Large intestine (tissue), 3 donors: Measurements from ENCODE around the gene HGS. TPM values are rescaled to one million over a fixed set of nuclear protein-coding genes. Genes with fewer than 3 reads are reported as not detected.
"Not testable (repeated sequence)": the region's sequence is repeated elsewhere in the genome, so short reads cannot be mapped to it uniquely, and the experiment has no call there.

Experiments
- DNase-seq, 2 donors: peaks; one replicate each; pipeline versions ENCODE4 v3.0.0 to v3.0.0-alpha.2; 2013
- H3K27ac ChIP-seq: one replicate; pipeline ENCODE4 v1.5.1; 2013; ENCODE audit warnings: low read length
- H3K27me3 ChIP-seq: 2 replicates; pipeline ENCODE4 v1.6.1; 2013; ENCODE audit warnings: low read length; ENCODE audit not compliant: control insufficient read depth, insufficient read depth
- H3K36me3 ChIP-seq: 2 replicates; pipeline ENCODE4 v1.6.1; 2013; ENCODE audit warnings: low read length; ENCODE audit not compliant: control insufficient read depth, insufficient read depth
- H3K4me1 ChIP-seq: one replicate; pipeline ENCODE4 v1.6.1; 2013; ENCODE audit warnings: low read length; ENCODE audit not compliant: control insufficient read depth, insufficient read depth
- H3K4me3 ChIP-seq: one replicate; pipeline ENCODE4 v1.5.1; 2013; ENCODE audit warnings: low read length
- H3K9me3 ChIP-seq: one replicate; pipeline ENCODE4 v1.6.1; 2013; ENCODE audit warnings: mild to moderate bottlenecking, low read depth, low read length, moderate library complexity; ENCODE audit not compliant: control insufficient read depth
- WGBS: methylation state at CpG from one replicate; pipeline ENCODE4 v1.1.5; 2013; ENCODE audit warnings: low lambda C conversion rate; ENCODE audit not compliant: insufficient coverage; 5-methylcytosine and 5-hydroxymethylcytosine counted together
- polyA plus RNA-seq: library from polyadenylated mRNA; unstranded; fragments of 120-200 nt; gene quantifications from one replicate; pipeline ENCODE4 v1.2.1, GENCODE V29; 2013

HGS gene
- polyA plus RNA-seq, 1 donor, result 84.8 TPM

DNA sequence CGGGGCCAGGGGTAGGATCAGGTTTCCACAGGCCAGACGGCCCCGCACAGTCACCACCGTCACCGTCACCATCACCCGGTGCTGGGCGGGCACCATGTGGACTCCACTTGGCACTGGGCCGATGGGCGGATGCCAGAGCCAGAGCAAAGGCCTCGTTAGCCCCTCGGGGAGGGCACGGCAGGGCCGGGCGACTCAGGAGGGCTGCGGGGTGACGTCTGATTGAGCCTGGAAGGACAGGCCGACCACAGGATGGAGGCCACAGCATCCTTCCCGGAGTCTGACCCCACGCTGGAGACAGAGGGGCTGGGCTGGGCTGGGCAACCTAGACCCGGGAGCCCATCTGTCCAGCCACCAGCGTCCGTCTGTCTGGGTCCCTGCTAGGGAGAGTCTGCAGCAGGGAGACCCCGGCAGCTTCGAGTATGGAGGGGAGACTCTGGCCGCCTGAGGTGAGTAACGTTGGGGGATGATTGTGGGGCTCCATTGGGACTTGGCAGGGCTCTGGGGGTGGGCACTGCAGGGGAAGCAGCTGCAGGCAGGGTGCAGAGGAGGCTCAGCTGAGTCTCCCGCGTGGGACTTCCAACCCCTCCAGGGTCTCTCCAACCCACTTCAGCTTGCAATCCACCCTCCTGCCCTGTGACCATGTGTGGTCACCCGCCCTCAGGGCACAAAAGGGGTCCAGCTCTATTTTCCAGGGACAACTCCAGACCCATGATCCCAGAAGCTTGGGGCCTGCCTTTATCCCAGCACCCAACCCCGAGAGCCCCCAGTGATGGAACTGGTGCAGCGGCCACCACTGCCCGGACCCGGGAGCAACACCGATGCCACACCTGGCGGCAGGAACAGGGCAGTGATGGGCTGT, 50.8 kb downstream of the HGS start:
- no peak overlapping the region for H3K4me3 ChIP-seq
- H3K9me3 ChIP-seq, result no peaks in the 10 kb centered on the region
- WGBS, result no CpG with 5 or more reads among the region's 35 CpGs
- peaks cover 16% of the 10 kb centered on the region for H3K27me3 ChIP-seq
- no peak for DNase-seq
- no peak overlapping the region for H3K27ac ChIP-seq
- no peaks in the 10 kb centered on the region for H3K36me3 ChIP-seq
- H3K4me1 ChIP-seq, result peaks cover 9% of the 10 kb centered on the region

DNA sequence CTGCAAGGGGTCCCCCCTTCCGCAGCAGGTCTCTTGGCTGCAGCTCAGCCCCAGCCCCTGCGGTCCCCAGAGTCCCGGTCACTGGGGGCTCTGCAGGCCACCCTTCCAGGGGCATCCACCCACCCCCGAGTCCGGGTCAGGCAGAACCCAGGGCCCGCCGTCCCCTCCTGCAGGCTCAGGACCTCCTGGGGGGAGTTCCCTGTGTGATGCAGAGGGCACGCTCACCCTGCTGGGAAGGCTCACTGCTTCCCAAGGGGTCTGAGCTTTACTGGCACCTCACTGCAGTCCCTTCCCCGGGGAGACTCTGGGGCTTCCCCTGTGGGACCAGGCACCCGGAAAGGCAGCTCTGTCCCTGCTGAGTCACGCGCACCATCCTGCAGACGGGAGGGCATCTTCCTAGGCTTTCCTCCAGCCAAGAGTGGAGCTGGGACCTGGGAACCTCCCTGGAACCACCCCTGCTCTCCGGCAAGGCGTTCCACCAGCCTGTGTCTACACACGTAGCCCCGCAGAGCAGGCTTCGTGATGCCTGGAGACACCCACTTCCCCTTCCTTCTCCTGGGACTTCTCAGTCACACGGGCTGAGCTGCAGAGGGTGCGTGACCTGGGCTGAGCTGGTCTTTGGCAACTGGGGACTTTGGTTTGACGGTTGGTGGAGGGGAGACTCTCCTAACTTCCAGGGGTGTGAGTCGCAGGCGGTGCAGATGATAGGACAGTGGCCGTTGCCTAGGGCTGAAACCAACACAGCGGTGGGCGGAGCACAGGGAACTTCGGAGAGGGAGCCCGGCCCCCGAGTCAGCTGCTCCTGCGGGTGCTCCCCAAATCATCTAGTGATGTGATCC, 51.7 kb downstream of the HGS start:
- Histone ChIP-seq H3K4me3 (no peak overlapping the region), H3K36me3 (no peaks in the 10 kb centered on the region), H3K27ac (no peak overlapping the region), H3K27me3 (peaks cover 16% of the 10 kb centered on the region), H3K4me1 (peaks cover 9% of the 10 kb centered on the region), H3K9me3 (no peaks in the 10 kb centered on the region)
- peak in 1 of 2 donors; percentile 65 for DNase-seq
- no CpG with 5 or more reads among the region's 30 CpGs for WGBS

DNA sequence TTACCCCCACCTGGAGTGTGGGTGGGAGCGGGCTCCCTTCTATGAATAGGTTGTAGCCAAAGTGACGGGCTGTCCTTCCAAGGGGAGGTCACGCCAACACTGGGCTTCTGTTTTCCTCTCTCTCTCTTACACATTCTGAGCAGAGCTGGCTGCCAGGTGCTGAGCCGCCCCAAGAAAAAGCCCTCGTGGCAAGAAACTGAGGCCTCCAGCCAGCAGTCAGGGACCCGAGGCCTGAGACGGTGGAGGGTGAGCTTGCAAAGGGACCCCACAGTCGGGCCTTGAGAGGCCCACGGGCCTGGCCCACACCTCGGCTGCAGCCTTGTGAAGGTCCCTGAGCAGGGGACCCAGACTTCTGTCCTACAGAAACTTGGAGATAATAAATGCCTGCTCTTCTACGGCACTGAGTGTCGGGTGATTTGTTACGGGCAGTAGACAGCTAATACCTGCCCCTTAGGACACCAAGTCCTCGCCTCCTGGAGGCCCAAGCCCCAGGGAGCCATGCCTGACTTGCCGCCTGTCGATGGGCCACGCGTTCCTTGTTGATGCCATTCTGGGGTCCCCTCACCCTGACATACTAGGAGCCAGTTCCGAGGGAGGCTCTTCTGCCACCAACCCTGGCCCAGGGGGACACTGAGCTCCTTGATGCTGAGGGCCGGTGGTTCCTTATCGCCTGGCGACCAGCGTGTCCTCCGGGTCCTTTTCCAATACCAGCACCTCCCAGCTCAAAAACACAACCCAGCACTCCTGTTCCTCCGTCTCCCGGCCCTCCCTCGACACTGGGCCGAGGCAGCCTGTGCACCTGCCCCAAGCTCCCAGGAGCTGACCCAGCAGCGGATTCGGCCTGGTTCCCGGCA, 54.4 kb downstream of the HGS start:
- peaks cover 9% of the 10 kb centered on the region for H3K4me1 ChIP-seq
- no peak overlapping the region for H3K27ac ChIP-seq
- no peaks in the 10 kb centered on the region for H3K36me3 ChIP-seq
- no peaks in the 10 kb centered on the region for H3K9me3 ChIP-seq
- WGBS, result 100% methylated on average over 3 of the region's 31 CpGs
- DNase-seq, result no peak
- no peak overlapping the region for H3K4me3 ChIP-seq
- peaks cover 15% of the 10 kb centered on the region for H3K27me3 ChIP-seq

DNA sequence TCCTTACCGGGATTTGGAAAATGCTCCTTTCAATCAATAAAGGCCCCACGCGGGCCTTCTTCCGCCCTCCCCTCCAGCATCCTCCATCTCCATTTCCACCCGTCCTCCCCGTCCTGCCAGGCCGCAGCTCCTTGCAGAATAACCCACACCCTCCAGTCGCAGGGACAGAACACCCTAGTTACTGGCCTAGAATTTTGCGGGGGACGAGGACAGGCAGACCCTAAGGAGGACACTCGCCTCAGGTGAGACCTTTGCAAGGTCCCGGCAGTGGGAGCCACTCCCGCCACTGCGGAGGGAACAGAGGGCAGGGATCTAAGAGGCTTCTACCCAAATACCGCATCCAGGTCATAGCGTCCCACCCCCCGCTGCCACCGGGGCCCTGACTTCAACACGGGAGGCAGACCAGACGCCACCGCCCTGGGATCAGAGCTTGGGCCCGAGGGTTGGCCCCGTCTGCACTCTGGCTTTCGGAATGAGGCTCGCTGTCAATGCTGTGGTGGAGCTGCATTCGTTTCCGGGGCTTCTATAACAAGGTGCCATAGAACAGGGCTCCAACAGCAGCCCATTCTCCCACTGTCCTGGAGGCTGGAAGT, 55.1 kb downstream of the HGS start:
- Histone ChIP-seq H3K27ac (no peak overlapping the region), H3K4me1 (peaks cover 9% of the 10 kb centered on the region), H3K36me3 (no peaks in the 10 kb centered on the region), H3K27me3 (peaks cover 10% of the 10 kb centered on the region), H3K4me3 (no peak overlapping the region), H3K9me3 (no peaks in the 10 kb centered on the region)
- DNase-seq, result no peak
- 100% methylated on average over 1 of the region's 27 CpGs for WGBS

DNA sequence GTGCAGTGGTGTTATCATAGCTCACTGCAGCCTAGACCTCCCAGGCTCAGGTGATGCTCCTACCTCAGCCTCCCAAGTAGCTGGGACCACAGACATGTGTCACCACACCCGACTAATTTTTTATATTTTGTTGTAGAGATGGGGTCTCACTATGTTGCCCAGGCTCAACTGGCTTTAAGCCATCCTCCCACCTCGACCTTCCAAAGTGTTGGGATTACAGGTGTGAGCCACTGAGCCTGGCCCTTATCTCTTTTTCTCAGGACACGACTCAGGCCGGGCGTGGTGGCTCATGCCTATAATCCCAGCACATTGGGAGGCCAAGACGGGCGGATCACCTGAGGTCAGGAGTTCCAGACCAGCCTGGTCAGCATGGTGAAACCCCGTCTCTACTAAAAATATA, 55.8 kb downstream of the HGS start:
- 100% methylated on average over 1 of the region's 8 CpGs for WGBS
- peaks cover 10% of the 10 kb centered on the region for H3K27me3 ChIP-seq
- DNase-seq, H3K36me3 ChIP-seq, H3K9me3 ChIP-seq, H3K27ac ChIP-seq, H3K4me3 ChIP-seq, H3K4me1 ChIP-seq: not testable (repeated sequence)

DNA sequence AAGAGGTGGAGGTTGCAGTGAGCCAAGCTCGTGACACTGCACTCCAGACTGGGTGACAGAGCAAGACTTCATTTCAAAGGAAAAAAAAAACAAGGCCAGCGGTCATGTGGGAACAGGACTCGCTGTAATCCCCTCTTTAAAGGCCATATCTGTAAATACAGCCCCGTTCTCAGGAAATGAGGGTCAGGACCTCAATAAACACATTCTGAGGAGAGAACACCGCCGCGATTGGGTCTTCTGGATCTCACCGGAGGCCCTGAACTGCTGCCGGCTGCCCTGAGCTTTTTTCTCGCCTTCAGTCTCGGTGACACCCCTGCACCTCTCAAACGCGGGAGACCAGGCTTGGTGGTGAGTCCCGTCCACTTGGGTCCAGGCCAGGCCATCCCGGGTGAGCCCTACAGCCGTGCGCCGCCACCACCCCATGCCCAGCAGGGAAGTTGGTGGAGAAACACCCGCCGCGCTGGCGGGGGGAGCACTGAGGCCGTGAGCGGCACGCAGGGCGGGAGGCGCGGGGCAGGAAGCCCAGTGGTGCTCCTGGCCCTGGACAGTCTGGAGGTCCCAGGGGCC, 56.7 kb downstream of the HGS start:
- DNase-seq, result no peak
- Histone ChIP-seq H3K27me3 (peaks cover 10% of the 10 kb centered on the region), H3K9me3 (no peaks in the 10 kb centered on the region), H3K4me3 (no peak overlapping the region), H3K27ac (no peak overlapping the region), H3K36me3 (no peaks in the 10 kb centered on the region), H3K4me1 (peaks cover 8% of the 10 kb centered on the region)
- WGBS, result no CpG with 5 or more reads among the region's 28 CpGs

DNA sequence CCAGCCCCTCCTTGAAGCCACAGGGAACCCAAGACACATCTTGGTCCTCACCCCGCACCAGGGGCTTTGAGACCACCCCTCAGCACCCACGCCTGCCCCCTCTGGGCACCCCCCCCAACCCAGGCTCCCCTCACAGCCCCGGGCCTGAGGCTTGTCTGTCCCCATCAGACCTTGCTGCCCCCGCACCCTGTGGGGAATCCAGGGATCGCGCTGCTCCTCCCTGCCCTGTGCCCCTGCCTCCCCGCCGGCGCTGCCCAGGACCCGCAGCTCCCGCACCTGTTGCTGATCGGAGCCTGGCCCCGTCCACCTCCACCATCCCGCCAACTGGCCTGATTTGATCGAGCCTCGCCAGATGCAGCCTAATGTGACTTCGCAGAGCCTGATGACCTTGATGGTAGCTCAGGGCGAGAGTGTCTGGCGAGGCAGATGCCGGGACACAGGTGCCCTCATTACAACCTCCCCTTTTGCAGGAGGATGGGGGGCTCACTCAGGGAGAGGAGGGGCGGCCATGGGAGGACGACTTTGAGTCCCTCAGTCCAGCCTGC, 57.3 kb downstream of the HGS start:
- Histone ChIP-seq H3K4me3 (no peak overlapping the region), H3K27me3 (peaks cover 10% of the 10 kb centered on the region), H3K36me3 (no peaks in the 10 kb centered on the region), H3K9me3 (no peaks in the 10 kb centered on the region), H3K27ac (no peak overlapping the region), H3K4me1 (peaks cover 2% of the 10 kb centered on the region)
- WGBS, result no CpG with 5 or more reads among the region's 22 CpGs
- no peak for DNase-seq

DNA sequence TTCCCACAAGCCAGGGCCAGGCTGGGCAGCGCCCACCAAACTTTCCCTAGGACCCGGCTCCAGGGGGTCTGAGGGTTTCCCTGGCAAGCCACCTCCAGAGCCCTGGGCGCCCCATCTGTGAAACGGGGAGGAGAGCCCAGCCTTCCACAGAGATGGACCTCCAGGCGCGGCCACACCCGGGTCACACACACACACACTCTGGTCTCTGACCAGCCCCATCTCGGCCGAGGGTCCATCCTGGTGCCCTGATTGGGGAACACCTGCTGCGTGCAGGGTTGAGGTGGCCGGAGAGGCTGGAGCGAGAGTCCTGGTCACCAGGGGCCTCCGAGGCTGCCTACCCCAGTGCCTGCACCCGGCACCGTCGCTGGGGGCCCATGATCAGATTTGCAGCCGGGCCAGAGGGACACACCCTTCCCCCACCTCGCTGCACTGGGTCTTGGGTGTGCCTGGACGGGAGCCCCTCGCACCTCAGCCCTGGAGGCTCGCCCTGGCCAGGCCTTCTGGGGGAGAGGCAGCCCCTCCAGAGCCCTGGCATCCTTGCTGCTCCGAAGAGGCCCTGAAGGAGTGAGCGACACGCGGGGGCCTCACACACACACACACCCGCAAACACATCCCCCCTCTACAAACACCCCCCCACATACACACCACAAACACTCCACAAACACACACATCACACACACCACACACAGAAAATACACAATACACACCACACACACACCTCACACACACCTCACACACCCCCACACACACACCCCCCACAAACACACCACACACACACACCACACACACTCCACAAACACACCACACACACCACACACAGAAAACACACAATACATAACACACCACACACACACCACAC, 58.0 kb downstream of the HGS start:
- Histone ChIP-seq H3K36me3 (no peaks in the 10 kb centered on the region), H3K4me3 (no peak overlapping the region), H3K9me3 (no peaks in the 10 kb centered on the region), H3K4me1 (no peaks in the 10 kb centered on the region), H3K27me3 (peaks cover 10% of the 10 kb centered on the region), H3K27ac (no peak overlapping the region)
- no peak for DNase-seq
- no CpG with 5 or more reads among the region's 26 CpGs for WGBS
